SU-DHL-6 (cell line): ENCODE results near the gene RALGPS1.

ENCODE experiments used
- H2AFZ ChIP-seq: fragments of 200-600 bp; sonication (generic); 2 replicates; pipeline ENCODE4 v1.6.1; 2014; ENCODE audit warnings: low read depth, mild to moderate bottlenecking, moderate library complexity, mixed read lengths, antibody characterized with exemption, low read length; ENCODE audit not compliant: severe bottlenecking
- H3F3A ChIP-seq: fragments of 200-600 bp; shearing (Covaris generic); 2 replicates; pipeline ENCODE4 v1.6.0; 2016; ENCODE audit warnings: antibody characterized with exemption, mild to moderate bottlenecking; ENCODE audit not compliant: insufficient read depth
- H3K27ac ChIP-seq: fragments of 200-600 bp; sonication (generic); 2 replicates; pipeline ENCODE4 v1.5.1; 2016; ENCODE audit warnings: low read depth, mild to moderate bottlenecking, low read length, moderate library complexity, mixed read lengths
- H3K27me3 ChIP-seq: fragments of 200-600 bp; sonication (generic), shearing (Covaris generic); 2 replicates; pipeline ENCODE4 v1.6.0; 2014; ENCODE audit warnings: mild to moderate bottlenecking, low read length
- H3K36me3 ChIP-seq: fragments of 200-600 bp; sonication (generic); 2 replicates; pipeline ENCODE4 v1.6.1; 2014; ENCODE audit warnings: mild to moderate bottlenecking, low read length, mixed read lengths
- H3K4me2 ChIP-seq: fragments of 300-600, 200-600 bp; shearing (Covaris generic), sonication (generic); 2 replicates; pipeline ENCODE4 v1.6.0; 2014; ENCODE audit warnings: low read length, low read depth, mild to moderate bottlenecking; ENCODE audit not compliant: poor library complexity, severe bottlenecking
- H3K4me3 ChIP-seq: fragments of 200-600 bp; sonication (generic); 2 replicates; pipeline ENCODE4 v1.5.1; 2014; ENCODE audit warnings: antibody characterized with exemption, low read length, mild to moderate bottlenecking, mixed read lengths; ENCODE audit not compliant: insufficient read depth, poor library complexity, severe bottlenecking
- H3K79me2 ChIP-seq: fragments of 200-600 bp; sonication (generic); 2 replicates; pipeline ENCODE4 v1.6.1; 2014; ENCODE audit warnings: mild to moderate bottlenecking, low read length, moderate library complexity; ENCODE audit not compliant: insufficient read depth
- H3K9ac ChIP-seq: fragments of 200-600 bp; sonication (generic); 2 replicates; pipeline ENCODE4 v1.7.0; 2014; ENCODE audit warnings: mild to moderate bottlenecking, low read length
- H3K9me2 ChIP-seq: fragments of 200-600 bp; sonication (generic); replicated peaks from 2 replicates; pipeline ENCODE4 v1.6.1; 2014; ENCODE audit warnings: low read length; ENCODE audit not compliant: insufficient read depth
- H3K9me3 ChIP-seq: fragments of 200-600 bp; sonication (generic); 2 replicates; pipeline ENCODE4 v1.6.1; 2014; ENCODE audit warnings: low read length, mixed read lengths; ENCODE audit not compliant: insufficient read depth
- H4K20me1 ChIP-seq: fragments of 200-600 bp; sonication (generic); 2 replicates; pipeline ENCODE4 v1.6.1; 2014; ENCODE audit warnings: low read depth, mild to moderate bottlenecking, antibody characterized with exemption, low read length, moderate library complexity, mixed read lengths
- EZH2phosphoT487 ChIP-seq: fragments of 200-600 bp; sonication (generic), shearing (Covaris generic); conservative IDR thresholded peaks from 2 replicates; pipeline ENCODE4 v1.6.1; 2018; ENCODE audit warnings: mild to moderate bottlenecking, antibody characterized with exemption, low read length, moderate library complexity, mixed read lengths
- TF ChIP-seq, protein P1 (sequence below): fragments of 200-600 bp; sonication (generic); IDR thresholded peaks from one replicate; pipeline ENCODE4 v1.5.1; 2017; ENCODE audit warnings: antibody characterized with exemption, mild to moderate bottlenecking, low read length, moderate library complexity; ENCODE audit not compliant: insufficient read depth, poor library complexity, severe bottlenecking

The RALGPS1 gene

DNA sequence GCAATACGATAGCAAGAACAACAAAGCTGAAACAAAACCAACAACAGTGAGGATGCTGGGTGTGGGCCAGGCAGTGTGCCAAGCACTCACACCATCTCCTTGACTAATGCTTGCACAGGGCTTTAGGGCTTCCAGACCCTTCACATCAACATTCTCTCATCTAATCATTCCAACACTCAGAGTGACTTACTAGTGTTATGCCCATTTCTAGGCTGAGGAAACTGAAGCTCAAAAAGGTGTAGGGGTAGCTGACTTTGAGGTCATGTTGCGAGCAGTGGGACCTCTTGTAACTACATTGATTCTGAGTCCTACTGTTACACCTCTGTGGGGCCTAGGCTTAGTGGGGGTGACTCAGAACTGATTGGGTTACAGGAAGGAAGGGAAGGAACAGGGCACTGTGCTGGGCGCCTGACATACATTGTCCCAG lies 198.2 kb downstream of the RALGPS1 start:
- no peak overlapping the region for H2AFZ ChIP-seq
- H3K9me2 ChIP-seq = no peaks in the 10 kb centered on the region
- H3F3A ChIP-seq = no peaks in the 10 kb centered on the region
- no peak overlapping the region for H3K9ac ChIP-seq
- no peaks in the 10 kb centered on the region for H3K27me3 ChIP-seq
- no peak overlapping the region for H3K4me2 ChIP-seq
- no peaks in the 10 kb centered on the region for H3K36me3 ChIP-seq
- no peaks in the 10 kb centered on the region for H4K20me1 ChIP-seq
- TF ChIP-seq EZH2phosphoT487 = no peak
- TF ChIP-seq, protein P1, sequence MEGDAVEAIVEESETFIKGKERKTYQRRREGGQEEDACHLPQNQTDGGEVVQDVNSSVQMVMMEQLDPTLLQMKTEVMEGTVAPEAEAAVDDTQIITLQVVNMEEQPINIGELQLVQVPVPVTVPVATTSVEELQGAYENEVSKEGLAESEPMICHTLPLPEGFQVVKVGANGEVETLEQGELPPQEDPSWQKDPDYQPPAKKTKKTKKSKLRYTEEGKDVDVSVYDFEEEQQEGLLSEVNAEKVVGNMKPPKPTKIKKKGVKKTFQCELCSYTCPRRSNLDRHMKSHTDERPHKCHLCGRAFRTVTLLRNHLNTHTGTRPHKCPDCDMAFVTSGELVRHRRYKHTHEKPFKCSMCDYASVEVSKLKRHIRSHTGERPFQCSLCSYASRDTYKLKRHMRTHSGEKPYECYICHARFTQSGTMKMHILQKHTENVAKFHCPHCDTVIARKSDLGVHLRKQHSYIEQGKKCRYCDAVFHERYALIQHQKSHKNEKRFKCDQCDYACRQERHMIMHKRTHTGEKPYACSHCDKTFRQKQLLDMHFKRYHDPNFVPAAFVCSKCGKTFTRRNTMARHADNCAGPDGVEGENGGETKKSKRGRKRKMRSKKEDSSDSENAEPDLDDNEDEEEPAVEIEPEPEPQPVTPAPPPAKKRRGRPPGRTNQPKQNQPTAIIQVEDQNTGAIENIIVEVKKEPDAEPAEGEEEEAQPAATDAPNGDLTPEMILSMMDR = no peak
- no peaks in the 10 kb centered on the region for H3K9me3 ChIP-seq
- H3K4me3 ChIP-seq = no peak overlapping the region
- H3K79me2 ChIP-seq = no peaks in the 10 kb centered on the region
- H3K27ac ChIP-seq = no peak overlapping the region

DNA sequence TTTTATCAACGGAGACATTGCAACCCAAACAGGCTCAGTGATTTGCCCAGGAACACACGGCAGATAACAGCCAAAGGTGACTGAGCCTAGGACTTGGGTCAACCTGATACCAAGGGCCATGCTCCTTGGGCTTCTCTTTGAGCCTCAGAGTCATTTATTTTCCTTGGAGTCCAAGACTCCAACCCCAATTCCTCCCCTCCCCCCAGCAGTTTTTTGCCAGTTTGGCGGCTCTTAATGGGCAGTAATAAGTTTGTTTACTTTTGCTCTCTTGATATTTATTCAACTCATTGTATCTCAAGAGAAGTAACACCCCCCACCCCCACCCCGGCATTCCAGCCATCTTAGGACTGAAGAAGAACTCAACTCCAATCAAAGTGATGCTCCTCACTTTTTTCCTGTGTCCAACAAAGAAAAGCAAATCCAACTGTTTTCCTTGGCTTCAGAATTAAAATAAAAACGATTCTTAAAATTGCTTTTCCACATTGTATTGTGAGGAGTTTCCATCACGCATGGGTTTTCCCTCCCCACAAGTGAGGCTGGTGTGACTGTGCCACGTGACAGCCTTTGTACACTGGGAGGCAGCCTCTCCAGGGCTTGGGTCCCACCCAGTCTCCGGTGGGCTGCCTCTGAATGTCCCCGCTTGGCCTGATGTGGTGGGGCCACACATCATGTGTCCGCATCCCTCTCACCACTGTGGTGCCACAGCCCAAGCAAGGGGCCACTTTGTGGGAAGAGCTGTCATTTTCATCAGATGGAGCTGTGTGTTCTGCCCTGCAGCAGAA lies 198.8 kb downstream of the RALGPS1 start:
- no peak overlapping the region for H3K4me3 ChIP-seq
- no peak overlapping the region for H3K27ac ChIP-seq
- no peaks in the 10 kb centered on the region for H3K9me2 ChIP-seq
- no peak overlapping the region for H3K9ac ChIP-seq
- no peaks in the 10 kb centered on the region for H3K9me3 ChIP-seq
- TF ChIP-seq, protein P1 = no peak
- no peak for TF ChIP-seq EZH2phosphoT487
- no peak overlapping the region for H3K4me2 ChIP-seq
- H2AFZ ChIP-seq = no peak overlapping the region
- H4K20me1 ChIP-seq = no peaks in the 10 kb centered on the region
- H3K36me3 ChIP-seq = no peaks in the 10 kb centered on the region
- no peaks in the 10 kb centered on the region for H3K79me2 ChIP-seq
- no peaks in the 10 kb centered on the region for H3K27me3 ChIP-seq
- no peaks in the 10 kb centered on the region for H3F3A ChIP-seq

DNA sequence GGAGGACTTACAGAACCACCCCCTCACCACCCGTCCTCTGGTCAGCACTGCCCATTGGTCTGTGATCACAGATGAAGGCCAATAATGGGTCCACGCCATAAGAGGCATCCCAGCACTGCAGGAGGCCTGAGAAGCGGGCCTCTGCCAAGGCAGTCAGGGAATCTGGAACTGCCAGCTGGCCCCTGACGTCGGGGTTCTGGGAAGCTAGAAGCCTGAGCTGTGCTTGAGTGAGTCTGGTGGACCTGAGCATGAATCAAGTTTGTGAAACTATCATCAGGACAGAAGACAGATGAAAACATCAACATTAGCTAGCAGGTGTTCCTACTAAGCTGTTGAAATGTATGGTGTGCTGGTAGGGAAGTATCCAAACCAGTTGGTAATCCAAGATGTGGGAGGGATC lies 200.0 kb downstream of the RALGPS1 start:
- no peak overlapping the region for H3K27ac ChIP-seq
- H4K20me1 ChIP-seq = no peaks in the 10 kb centered on the region
- no peak overlapping the region for H3K9ac ChIP-seq
- no peaks in the 10 kb centered on the region for H3K9me2 ChIP-seq
- H3K4me3 ChIP-seq = no peak overlapping the region
- H3K79me2 ChIP-seq = no peaks in the 10 kb centered on the region
- H3K4me2 ChIP-seq = no peak overlapping the region
- no peak overlapping the region for H2AFZ ChIP-seq
- no peaks in the 10 kb centered on the region for H3F3A ChIP-seq
- H3K27me3 ChIP-seq = no peaks in the 10 kb centered on the region
- no peak for TF ChIP-seq EZH2phosphoT487
- TF ChIP-seq, protein P1 = no peak
- H3K36me3 ChIP-seq = no peaks in the 10 kb centered on the region
- H3K9me3 ChIP-seq = no peaks in the 10 kb centered on the region
